NCI-H1436 (cell line): ENCODE results near the gene ACOX3.

ENCODE experiments used
- DNase-seq: peaks from one replicate; lab custom pipeline; 2025; lab: John Stamatoyannopoulos, UW

ACOX3 gene

DNA sequence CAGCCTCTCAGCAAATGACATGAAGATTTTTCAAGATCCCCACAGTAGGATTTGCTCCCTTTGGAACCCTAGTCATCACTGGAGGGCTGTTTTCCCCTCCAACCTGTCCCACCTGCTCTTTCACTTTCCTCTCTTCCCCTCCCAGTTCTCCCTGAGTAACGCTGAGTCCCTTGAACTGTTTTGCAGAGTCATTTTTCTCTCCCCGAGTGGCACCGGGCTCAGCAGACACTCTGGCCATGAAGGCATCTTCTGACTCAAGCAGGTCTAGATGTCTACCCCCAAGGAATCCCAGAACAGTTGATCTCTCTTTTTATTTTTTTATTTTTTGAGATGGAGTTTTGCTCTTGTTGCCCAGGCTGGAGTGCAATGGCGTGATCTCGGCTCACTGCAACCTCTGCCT is 118.8 kb downstream of the ACOX3 start:
- DNase-seq, result no peak

DNA sequence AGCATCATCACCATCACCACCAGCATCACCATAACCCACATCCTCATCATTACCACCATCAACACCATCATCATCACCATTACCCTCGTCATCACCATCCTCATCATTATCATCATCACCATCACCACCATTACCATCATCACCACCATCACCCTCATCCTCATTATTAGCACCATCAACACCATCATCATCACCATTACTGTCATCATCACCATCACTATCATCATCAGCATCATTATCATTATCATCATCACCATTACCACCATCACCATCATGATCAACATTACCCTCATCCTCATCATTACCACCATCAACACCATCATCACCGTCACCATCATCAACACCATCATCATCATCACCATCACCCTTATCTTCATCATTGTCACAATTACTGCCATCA is 119.3 kb downstream of the ACOX3 start:
- no peak for DNase-seq

DNA sequence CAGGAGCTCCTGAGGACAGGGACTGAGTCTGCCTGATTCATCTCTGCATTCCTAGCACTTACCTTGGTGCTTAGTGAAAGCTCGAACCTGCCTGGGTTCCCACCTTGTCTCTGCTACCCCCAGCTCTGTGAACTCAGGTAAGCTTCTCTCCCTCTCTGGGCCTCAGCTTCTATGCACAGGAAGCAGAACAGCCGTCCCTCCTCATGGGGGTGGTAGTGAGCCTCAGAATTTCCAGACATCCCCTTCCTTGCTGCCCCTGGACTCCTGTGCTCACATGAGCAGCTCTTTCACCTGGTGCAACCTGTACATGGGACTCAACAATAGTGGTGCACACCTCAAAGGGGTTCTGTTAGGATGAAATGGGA is 120.2 kb downstream of the ACOX3 start:
- no peak for DNase-seq

DNA sequence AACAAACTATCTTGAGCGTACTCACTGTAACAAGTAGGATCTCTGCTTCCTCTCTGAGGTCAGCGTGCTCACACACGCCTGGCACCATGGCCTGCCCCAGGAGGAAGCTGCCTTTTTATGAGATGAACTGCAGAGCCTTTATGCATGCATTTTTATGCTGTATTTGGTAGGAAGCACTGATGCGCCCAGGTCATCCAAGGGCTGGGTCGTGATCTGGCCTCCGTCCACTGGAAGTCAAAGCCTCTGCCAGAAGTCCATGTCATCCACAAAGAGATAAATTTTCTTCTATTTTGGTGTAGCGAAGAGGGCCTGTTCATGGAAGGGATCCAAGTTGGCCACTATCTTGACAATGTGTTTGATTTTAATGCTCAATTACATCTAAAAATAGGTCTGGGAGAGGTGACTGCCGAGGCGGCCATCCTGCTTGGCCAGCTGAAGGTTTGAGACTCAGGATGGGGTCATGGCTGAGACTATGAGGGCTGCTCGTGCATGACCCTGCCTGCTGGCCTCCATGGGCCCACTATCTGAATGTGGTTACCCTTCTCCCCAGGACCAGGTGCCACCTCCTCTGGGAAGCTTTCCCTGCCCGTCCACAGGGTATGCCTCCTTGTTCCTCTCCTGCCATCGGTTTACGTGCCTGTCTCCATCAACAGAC is 120.7 kb downstream of the ACOX3 start:
- no peak for DNase-seq

GRCh38 chr4:8319061-8319460 is 121.5 kb downstream of the ACOX3 start:
- no peak for DNase-seq

DNA sequence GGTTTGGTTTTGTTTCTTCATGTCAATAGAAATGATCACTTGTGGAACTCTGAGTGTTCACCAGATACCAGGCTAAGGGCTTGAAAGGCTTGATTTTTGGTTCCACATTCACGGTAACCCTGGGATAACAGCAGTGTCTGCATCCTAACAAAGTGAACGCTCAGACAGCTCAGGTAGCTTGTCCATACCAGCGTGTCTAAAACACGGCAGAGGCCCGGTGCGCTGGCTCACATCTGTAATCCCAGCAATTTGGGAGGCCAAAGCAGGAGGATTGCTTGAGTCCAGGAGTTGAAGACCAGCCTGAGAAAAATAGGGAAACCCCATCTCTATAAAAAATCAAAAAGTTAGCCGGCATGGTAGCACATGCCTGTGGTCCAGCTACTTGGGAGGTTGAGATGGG is 122.0 kb downstream of the ACOX3 start:
- no peak for DNase-seq

GRCh38 chr4:8317474-8317873 is 123.0 kb downstream of the ACOX3 start:
- DNase-seq, result no peak

DNA sequence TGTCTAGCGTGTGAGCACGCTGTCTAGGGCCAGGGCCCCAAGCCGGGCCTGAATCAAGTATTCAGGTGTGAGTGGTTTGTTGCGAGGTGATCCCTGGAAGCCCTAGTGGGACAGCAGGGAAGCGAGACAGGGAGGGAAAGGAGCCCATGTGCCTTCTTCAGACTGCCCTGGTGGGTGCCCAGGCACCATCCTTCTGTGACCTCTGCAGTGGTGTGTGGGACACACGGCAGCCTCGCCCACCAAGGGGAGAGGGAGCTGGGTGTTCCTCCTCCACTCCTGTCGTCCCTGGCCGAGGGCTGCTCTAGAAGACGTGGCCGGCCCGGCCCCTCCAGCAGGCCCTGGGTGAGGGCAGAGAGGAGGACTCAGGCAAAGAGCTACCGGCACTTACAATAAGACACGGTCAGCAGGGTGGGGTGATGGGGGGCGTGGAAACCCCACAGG is 123.6 kb downstream of the ACOX3 start:
- DNase-seq, result no peak
